A673 (cell line): ENCODE data around the gene U2AF1L4.

ENCODE experiments used
- EZH2 ChIP-seq: fragments of 200-600 bp; sonication (generic); IDR thresholded peaks from 2 replicates; pipeline ENCODE4 v1.6.1; 2017; ENCODE audit warnings: borderline replicate concordance, low read depth, mild to moderate bottlenecking, mixed read lengths, antibody characterized with exemption, low read length; ENCODE audit not compliant: poor library complexity, severe bottlenecking
- TF ChIP-seq, protein P1 (sequence below): fragments of 300-800, 200-600 bp; sonication (generic); conservative IDR thresholded peaks from 2 replicates; pipeline ENCODE4 v1.5.1; 2017; ENCODE audit warnings: low read depth, mild to moderate bottlenecking, antibody characterized with exemption, low read length, moderate library complexity, mixed read lengths

DNA sequence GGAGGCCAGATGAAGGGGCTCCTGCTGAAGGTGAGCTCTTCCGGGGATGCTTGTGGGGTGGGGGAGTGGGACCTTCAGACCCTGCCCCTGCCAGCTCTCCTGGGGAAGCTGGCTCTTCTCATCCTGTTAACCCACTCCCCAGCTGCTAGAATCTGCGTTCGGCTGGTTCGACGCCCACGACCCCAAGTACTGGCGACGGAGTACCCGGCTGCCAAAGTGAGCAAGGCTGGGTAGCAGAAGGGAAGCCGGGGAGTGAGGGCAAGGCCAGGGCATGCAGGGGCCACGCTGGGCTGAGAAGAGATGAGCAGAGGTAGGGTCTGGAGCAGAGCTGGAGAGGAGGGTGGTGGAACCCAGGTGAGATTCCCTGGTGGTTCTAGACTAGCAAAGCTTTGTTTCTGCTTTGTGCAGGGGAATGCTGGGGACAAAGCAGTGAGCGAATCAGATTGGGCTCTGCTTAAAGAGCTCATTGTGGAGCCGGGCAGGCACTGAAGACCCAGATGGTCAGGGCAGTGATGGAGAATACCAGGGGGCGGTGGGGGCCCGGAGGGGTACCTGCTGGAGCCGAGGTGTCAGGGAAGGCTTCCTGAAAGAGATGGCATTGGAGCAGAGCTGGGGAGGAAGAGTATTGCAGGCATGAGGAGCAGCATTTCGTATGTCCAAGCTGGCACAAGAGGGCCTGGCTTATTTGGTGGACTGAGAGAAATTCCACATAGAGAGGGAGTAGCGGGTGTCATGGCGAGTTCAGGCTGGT is 17.1 kb downstream of the U2AF1L4 start:
- TF ChIP-seq, protein P1, sequence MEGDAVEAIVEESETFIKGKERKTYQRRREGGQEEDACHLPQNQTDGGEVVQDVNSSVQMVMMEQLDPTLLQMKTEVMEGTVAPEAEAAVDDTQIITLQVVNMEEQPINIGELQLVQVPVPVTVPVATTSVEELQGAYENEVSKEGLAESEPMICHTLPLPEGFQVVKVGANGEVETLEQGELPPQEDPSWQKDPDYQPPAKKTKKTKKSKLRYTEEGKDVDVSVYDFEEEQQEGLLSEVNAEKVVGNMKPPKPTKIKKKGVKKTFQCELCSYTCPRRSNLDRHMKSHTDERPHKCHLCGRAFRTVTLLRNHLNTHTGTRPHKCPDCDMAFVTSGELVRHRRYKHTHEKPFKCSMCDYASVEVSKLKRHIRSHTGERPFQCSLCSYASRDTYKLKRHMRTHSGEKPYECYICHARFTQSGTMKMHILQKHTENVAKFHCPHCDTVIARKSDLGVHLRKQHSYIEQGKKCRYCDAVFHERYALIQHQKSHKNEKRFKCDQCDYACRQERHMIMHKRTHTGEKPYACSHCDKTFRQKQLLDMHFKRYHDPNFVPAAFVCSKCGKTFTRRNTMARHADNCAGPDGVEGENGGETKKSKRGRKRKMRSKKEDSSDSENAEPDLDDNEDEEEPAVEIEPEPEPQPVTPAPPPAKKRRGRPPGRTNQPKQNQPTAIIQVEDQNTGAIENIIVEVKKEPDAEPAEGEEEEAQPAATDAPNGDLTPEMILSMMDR = no peak
- TF ChIP-seq EZH2 = no peak
